NCI-H82 treated with DMSO at 0.1 percent for 48 hours (cell line): Measurements from ENCODE around the gene MTURN.
A peak's percentile ranks its signal among the peaks of the same experiment; 100 is the strongest.

Experiments
- DNase-seq: peaks from one replicate; lab custom pipeline; 2025; ENCODE audit not compliant: unreplicated experiment; lab: John Stamatoyannopoulos, UW

MTURN gene

GRCh38 chr7:30159698-30160143 is 24.9 kb downstream of the MTURN start:
- no peak for DNase-seq

- no peak for DNase-seq
These were observed 25.5 kb downstream of the MTURN start for GRCh38 chr7:30160329-30160728.

- no peak for DNase-seq
These were observed 27.3 kb downstream of the MTURN start for GRCh38 chr7:30162133-30162532.

- DNase-seq, result no peak
These were observed 27.9 kb downstream of the MTURN start for GRCh38 chr7:30162622-30163124.

GRCh38 chr7:30163231-30163894 is 28.6 kb downstream of the MTURN start:
- no peak for DNase-seq

GRCh38 chr7:30164567-30164966 is 29.8 kb downstream of the MTURN start:
- DNase-seq, result peak; percentile 39

GRCh38 chr7:30165590-30165989 is 30.8 kb downstream of the MTURN start:
- DNase-seq, result no peak

GRCh38 chr7:30166155-30166840 is 31.5 kb downstream of the MTURN start:
- DNase-seq, result no peak

- no peak for DNase-seq
These were observed 32.1 kb downstream of the MTURN start for GRCh38 chr7:30166841-30167235.

- DNase-seq, result no peak
These were observed 33.1 kb downstream of the MTURN start for GRCh38 chr7:30167901-30168300.

GRCh38 chr7:30168835-30169573 is 34.2 kb downstream of the MTURN start:
- no peak for DNase-seq

GRCh38 chr7:30169579-30169978 is 34.8 kb downstream of the MTURN start:
- no peak for DNase-seq

GRCh38 chr7:30170476-30171205 is 35.9 kb downstream of the MTURN start:
- DNase-seq, result no peak

- peak; percentile 94 for DNase-seq
These were observed 37.1 kb downstream of the MTURN start for GRCh38 chr7:30171766-30172447.

GRCh38 chr7:30172451-30172850 is 37.7 kb downstream of the MTURN start:
- DNase-seq, result no peak

- peak; percentile 70 for DNase-seq
These were observed 38.5 kb downstream of the MTURN start for GRCh38 chr7:30173058-30173897.

- no peak for DNase-seq
These were observed 40.4 kb downstream of the MTURN start for GRCh38 chr7:30175180-30175579.

GRCh38 chr7:30175636-30176147 is 40.9 kb downstream of the MTURN start:
- no peak for DNase-seq

- no peak for DNase-seq
These were observed 41.8 kb downstream of the MTURN start for GRCh38 chr7:30176463-30177109.
